ENCODE measurements around the gene MRGPRF. TPM values are rescaled to one million over a fixed set of nuclear protein-coding genes. Genes with fewer than 3 reads are reported as not detected.

MRGPRF gene
- total RNA-seq, 2 donors from 2014 or later = 20.0 to 53.3 TPM

DNA sequence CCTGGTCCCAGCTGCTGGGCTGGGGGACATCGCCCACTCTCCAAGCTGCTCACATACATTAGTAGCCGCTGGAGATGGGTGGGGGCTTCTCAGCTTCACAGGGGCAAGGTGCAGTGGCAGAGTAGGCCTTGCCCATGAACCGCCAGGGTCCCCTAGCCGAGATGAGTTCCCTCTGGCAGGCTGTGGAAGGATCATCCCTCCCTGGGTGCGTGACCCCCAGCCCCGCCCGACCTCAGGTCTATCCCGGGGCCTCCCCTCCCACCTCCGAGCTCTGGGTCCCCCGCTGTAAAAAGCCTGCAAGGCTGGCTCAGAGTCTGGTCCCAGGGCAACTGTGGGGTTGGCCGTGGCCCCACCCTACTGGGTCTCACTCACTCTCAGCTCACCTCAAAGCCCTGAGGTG, 20.4 kb upstream of the MRGPRF start:
- no peaks in the 10 kb centered on the region for H3K27me3 ChIP-seq (replicated peaks; ENCODE audit: insufficient read depth)
- WGBS = 80% methylated on average over 8 of the region's 11 CpGs
- H3K4me3 ChIP-seq = no peak overlapping the region
- DNase-seq (ENCODE audit: low spot score) = no peak
- no peaks in the 10 kb centered on the region for H3K36me3 ChIP-seq
- peak overlapping the region; percentile 71 to 73 for H3K27ac ChIP-seq
- no peaks in the 10 kb centered on the region for H3K9me3 ChIP-seq
- intact Hi-C loops (cut with DNase I) = no loop called here
- TF ChIP-seq POLR2AphosphoS5 (IDR thresholded peaks at IDR 0.05) (no peak), POLR2A (IDR thresholded peaks at IDR 0.05) (no peak)
- H3K4me1 ChIP-seq (replicated peaks) = no peaks in the 10 kb centered on the region

DNA sequence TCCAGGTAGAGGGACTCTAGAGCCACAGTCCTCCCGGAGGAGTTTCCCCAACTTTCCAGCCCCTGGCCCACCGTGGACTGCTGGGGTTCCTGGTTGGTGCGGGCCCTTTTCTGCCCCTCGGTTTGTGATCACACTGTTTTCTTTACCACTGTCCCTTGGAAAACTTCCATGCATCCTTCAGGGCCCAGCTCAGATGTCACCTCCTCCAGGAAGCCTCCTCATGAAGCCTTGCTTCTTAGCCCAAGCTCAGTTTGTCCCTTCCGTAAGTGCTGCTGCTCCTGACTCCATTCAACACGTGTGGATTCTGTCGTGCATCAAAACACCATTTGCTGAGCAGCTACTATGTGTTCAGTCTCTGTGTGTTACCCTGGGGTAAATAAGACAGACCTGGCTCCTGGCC, 19.8 kb upstream of the MRGPRF start:
- Histone ChIP-seq H3K27me3 (replicated peaks; ENCODE audit: insufficient read depth) (no peaks in the 10 kb centered on the region), H3K9me3 (no peaks in the 10 kb centered on the region), H3K36me3 (no peaks in the 10 kb centered on the region), H3K27ac (peak overlapping the region in 1 of 2 donors; percentile 73), H3K4me3 (no peak overlapping the region), H3K4me1 (replicated peaks) (no peaks in the 10 kb centered on the region)
- DNase-seq (ENCODE audit: low spot score) = no peak
- 83% methylated on average over 7 of the region's 7 CpGs for WGBS
- TF ChIP-seq, protein P1, sequence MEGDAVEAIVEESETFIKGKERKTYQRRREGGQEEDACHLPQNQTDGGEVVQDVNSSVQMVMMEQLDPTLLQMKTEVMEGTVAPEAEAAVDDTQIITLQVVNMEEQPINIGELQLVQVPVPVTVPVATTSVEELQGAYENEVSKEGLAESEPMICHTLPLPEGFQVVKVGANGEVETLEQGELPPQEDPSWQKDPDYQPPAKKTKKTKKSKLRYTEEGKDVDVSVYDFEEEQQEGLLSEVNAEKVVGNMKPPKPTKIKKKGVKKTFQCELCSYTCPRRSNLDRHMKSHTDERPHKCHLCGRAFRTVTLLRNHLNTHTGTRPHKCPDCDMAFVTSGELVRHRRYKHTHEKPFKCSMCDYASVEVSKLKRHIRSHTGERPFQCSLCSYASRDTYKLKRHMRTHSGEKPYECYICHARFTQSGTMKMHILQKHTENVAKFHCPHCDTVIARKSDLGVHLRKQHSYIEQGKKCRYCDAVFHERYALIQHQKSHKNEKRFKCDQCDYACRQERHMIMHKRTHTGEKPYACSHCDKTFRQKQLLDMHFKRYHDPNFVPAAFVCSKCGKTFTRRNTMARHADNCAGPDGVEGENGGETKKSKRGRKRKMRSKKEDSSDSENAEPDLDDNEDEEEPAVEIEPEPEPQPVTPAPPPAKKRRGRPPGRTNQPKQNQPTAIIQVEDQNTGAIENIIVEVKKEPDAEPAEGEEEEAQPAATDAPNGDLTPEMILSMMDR (IDR thresholded peaks at IDR 0.05) = no peak
- no peak for TF ChIP-seq POLR2A (IDR thresholded peaks at IDR 0.05)
- intact Hi-C loops (cut with DNase I) = no loop called here

DNA sequence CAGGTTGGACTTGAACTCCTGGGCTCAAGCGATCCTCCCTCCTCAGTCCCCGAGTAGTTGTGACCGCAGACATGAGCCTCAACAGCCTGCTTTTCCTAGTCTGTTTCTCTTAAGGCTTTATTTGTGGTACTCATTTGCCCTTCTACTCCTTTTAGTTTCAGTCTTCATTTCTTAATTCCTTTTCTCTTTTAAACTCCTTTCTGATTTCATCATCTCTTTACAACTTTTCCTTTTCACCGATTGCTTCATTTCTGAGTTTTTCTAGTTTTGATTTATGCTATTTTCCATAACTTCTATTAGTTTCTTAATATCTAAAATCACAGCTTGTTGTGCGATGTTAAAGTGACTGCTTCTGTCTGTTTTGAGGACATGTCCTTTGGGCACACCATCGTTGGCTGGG, 17.3 kb upstream of the MRGPRF start:
- Histone ChIP-seq H3K27me3 (replicated peaks; ENCODE audit: insufficient read depth) (no peaks in the 10 kb centered on the region), H3K9me3 (no peaks in the 10 kb centered on the region), H3K4me1 (replicated peaks) (no peaks in the 10 kb centered on the region), H3K36me3 (no peaks in the 10 kb centered on the region), H3K4me3 (no peak overlapping the region), H3K27ac (no peak overlapping the region)
- TF ChIP-seq, protein P1 (IDR thresholded peaks at IDR 0.05) = no peak
- TF ChIP-seq POLR2A (IDR thresholded peaks at IDR 0.05) (no peak), POLR2AphosphoS5 (IDR thresholded peaks at IDR 0.05) (no peak)
- no peak for DNase-seq (ENCODE audit: low spot score)
- intact Hi-C loops (cut with DNase I) = no loop called here
- 69% methylated on average over 6 of the region's 6 CpGs for WGBS

DNA sequence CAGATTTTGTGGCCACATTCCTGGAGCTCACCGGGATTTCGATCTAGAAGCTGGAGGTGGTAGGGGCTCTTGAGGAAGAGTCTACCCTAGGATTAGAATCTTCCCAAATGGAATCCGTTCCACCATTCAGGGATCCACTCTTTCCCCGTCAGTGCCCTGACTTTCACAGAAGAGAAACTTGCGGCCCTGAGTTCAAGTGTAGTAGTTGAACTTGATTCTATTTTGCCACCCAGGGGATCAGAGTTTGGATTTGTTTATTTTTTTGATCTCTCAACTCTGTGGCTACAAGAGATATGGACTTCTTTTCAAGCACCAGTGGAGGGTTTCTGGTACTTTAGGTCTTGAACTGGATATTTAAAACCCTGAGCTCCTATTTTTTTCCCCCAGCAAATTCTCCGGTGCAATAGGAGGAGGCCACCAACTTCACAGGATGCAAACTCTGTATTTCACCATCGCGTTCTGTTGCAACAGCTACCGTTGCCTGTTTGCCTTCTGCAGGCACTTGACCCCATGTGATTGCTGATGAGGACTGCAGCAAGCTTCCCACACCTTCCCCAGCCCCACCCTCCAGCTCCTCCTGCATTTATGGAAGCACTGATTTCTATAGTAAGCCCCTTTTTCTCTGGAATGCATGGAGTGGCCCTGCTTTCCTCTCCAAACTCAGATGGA, 14.8 kb upstream of the MRGPRF start:
- H3K9me3 ChIP-seq = no peaks in the 10 kb centered on the region
- H3K4me1 ChIP-seq (replicated peaks) = no peaks in the 10 kb centered on the region
- no peak for DNase-seq (ENCODE audit: low spot score)
- WGBS = 68% methylated on average over 9 of the region's 9 CpGs
- H3K4me3 ChIP-seq = no peak overlapping the region
- intact Hi-C loops (cut with DNase I) = no loop called here
- H3K27ac ChIP-seq = no peak overlapping the region
- TF ChIP-seq, protein P1 (IDR thresholded peaks at IDR 0.05) = no peak
- H3K27me3 ChIP-seq (replicated peaks; ENCODE audit: insufficient read depth) = no peaks in the 10 kb centered on the region
- H3K36me3 ChIP-seq = no peaks in the 10 kb centered on the region

DNA sequence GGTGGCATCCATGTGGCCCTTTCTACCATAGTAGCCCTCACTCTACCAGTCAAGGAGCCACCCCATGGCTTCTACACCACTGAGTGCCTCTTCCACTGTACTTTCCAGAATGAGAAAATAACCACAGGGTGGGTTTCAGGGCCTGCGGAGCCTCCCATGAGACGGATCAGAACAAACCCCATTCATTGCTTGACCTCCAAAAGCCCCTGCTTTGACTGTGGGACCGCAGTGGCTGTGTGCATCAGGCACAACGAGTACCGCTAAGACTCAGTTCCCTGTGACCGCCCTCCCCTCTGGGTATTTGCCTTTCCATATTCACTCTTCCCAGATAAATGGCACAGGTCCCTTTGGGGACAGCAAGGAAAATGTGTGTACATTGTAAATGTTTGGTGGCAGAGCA, 11.5 kb upstream of the MRGPRF start:
- H3K9me3 ChIP-seq = no peaks in the 10 kb centered on the region
- no peak for TF ChIP-seq POLR2AphosphoS5 (IDR thresholded peaks at IDR 0.05)
- TF ChIP-seq POLR2A (IDR thresholded peaks at IDR 0.05) = no peak
- TF ChIP-seq, protein P1 (IDR thresholded peaks at IDR 0.05) = no peak
- H3K4me1 ChIP-seq (replicated peaks) = no peaks in the 10 kb centered on the region
- H3K4me3 ChIP-seq = no peak overlapping the region
- no peaks in the 10 kb centered on the region for H3K27me3 ChIP-seq (replicated peaks; ENCODE audit: insufficient read depth)
- intact Hi-C loops (cut with DNase I) = no loop called here
- H3K27ac ChIP-seq = no peak overlapping the region
- no peaks in the 10 kb centered on the region for H3K36me3 ChIP-seq
- DNase-seq (ENCODE audit: low spot score) = no peak
- 87% methylated on average over 6 of the region's 6 CpGs for WGBS
